GM21360 (cell line): ENCODE measurements around the gene LETM1.
A peak's percentile ranks its signal among the peaks of the same experiment; 100 is the strongest.

Experiments
- ATAC-seq: cut with Tn5 transposase; IDR thresholded peaks from one replicate; pipeline ENCODE4 v1.9.1; 2021; ENCODE audit warnings: mild to moderate bottlenecking, moderate library complexity; ENCODE audit not compliant: unreplicated experiment

The LETM1 gene

GRCh38 chr4:1856071-1856942 is at the start of gene LETM1:
Gene LETM1 (minus strand): TSS chr4:1856156. CDS start chr4:1855950, 206 bp downstream.
- peak; percentile 84 for ATAC-seq

GRCh38 chr4:1904042-1904441 is 48.1 kb upstream of the LETM1 start:
- ATAC-seq: no peak

GRCh38 chr4:1903035-1903434 is 47.1 kb upstream of the LETM1 start:
- ATAC-seq: no peak

DNA sequence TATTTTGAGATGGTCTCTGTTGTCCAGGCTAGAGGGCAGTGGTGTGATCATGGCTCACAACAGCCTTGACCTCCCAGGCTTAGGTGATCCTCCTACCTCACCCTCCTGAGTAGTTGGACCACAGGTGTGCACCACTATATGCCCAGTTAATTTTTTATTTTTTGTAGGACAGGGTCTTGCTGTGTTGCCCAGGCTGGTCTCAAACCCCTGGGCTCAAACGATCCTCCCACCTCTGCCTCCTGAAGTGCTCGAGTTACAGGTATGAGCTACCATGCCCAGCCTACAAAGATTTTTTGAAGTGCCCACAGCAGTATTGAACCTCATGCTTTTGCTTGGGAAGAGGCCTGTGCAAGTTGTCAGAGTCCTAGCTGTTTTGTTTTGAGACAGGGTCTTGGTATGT is 46.3 kb upstream of the LETM1 start:
- ATAC-seq: no peak

GRCh38 chr4:1901127-1901526 is 45.2 kb upstream of the LETM1 start:
- no peak for ATAC-seq

- no peak for ATAC-seq
Observed at GRCh38 chr4:1900624-1901023, 44.7 kb upstream of the LETM1 start.

GRCh38 chr4:1900087-1900433 is 44.1 kb upstream of the LETM1 start:
- no peak for ATAC-seq

- ATAC-seq: peak; percentile 72
Observed at GRCh38 chr4:1899149-1900086, 43.5 kb upstream of the LETM1 start.

GRCh38 chr4:1898681-1899080 is 42.7 kb upstream of the LETM1 start:
- no peak for ATAC-seq

GRCh38 chr4:1898007-1898406 is 42.1 kb upstream of the LETM1 start:
- no peak for ATAC-seq

DNA sequence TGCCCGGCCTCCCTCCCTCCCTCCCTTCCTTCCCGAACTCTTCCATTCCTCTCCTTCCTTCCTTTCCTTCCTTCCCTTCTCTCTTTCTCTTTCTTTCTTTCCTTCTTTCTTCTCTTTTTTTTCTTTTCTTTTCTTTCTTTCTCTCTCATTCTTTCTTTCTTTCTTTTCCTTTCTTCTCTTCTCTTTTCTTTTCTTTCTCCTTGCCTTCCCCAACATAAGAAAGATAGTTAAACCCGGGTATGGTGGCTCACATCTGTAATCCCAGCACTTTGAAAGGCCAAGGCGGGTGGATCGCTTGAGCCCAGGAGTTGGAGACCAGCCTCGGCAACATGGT is 40.7 kb upstream of the LETM1 start:
- ATAC-seq: no peak

- ATAC-seq: no peak
Observed at GRCh38 chr4:1895971-1896657, 40.2 kb upstream of the LETM1 start.

DNA sequence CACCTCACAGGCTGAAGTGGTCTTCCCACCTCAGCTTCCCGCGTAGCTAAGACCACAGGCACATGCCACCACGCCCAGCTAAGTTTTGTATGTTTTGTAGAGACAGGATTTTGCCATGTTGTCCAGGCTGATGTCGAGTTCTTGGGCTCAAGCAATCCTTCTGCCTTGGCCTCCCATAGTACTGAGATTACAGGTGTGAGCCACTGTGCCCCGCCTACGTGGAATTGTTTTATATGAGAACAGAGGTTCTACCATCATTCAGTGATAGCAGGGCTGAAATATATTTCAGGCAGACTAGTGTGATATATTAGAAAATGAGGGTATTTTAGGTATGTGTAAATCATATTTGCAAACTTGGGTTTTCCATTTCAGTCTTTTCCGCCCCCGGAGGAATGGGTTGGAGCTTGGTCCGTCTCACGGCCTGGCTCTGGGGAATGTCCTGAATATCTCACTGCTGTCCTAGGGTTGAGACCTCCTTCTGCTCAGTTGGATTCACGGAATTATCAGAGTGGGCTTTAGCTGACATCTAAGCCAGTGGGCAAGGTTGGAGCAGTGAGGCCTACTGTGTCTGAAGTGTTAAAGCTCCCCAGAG is 35.1 kb upstream of the LETM1 start:
- no peak for ATAC-seq

DNA sequence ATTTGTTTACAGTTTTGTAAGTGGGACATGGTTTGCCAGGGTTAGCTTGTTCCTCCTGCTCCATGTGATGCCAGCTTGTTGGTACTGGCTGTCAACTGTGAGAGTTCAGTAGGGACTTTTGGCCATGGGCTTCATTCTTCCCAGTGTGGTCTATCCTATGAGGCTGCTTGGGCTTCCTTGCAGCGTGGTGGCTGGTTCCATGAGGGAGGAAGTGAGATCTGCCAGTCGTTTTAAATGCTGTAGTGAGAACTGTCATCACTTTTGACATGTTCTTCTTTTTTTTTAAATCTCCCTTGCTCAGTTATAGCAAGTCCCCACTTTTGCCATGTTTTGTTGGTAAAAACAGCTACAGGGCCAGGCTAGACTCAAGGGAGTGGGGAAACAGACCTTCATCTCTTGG is 31.1 kb upstream of the LETM1 start:
- ATAC-seq: no peak

- ATAC-seq: no peak
Observed at GRCh38 chr4:1885414-1885813, 29.5 kb upstream of the LETM1 start.

GRCh38 chr4:1883583-1883982 is 27.6 kb upstream of the LETM1 start:
- ATAC-seq: no peak

- ATAC-seq: no peak
Observed at GRCh38 chr4:1882850-1883271, 26.9 kb upstream of the LETM1 start.

GRCh38 chr4:1880332-1880731 is 24.4 kb upstream of the LETM1 start:
- no peak for ATAC-seq

- no peak for ATAC-seq
Observed at GRCh38 chr4:1879485-1879884, 23.5 kb upstream of the LETM1 start.

DNA sequence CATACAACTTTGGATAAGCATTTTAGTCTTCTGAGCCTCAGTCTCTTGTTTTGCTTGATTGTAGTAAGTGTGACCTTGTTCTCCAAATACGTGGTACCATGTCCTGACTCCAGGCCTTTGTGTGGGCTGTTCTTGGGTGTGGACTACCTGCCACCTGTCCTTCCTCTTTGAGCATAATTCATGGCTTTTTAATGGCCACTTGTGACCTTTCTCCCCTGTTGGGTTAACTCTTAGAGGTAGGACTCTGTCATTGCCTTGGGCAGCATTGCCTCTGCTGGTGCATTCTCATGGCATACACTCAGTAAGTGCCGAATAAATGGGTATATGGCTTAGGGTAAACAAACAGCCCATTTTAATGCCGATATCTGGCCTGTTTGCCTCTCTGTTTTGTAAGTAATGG is 18.2 kb upstream of the LETM1 start:
- no peak for ATAC-seq

- no peak for ATAC-seq
Observed at GRCh38 chr4:1873776-1874175, 17.8 kb upstream of the LETM1 start.
